Measurements from ENCODE around the gene NCK2. TPM values are rescaled to one million over a fixed set of nuclear protein-coding genes. Genes with fewer than 3 reads are reported as not detected.

Gene NCK2
- total and polyA plus RNA-seq, 2 of the 4 experiments (the other 2 are of a cell fraction), result 15.8 to 22.2 TPM

DNA sequence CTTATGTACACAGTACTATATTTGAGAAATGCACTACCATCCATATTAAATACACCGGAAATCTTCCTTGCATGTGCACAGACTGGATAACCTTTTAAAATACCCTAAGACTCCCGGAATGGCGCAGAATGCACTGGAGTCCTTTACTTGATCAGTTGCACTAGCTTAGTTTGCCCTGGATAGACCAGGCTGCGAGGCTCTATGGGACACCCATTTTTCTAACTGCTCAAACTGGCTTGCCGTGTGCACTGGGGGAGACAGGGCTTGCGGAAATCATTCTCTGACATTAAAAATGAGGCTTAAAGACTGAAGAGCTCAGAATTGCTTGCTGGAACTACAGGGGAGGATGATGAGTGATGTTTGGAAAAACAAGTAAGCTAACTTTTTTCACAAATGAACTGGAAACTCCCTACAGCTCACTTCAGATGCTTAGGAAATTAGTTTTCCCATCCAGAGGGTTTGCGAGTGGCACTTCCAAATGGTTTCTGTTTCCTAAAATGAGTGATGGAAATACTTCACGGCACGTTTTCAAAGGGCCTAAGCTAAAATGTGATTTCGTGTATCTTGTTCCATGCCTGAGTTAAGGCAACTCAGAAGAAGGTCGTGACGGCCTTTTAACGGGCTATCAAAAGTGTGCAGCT is 2.7 kb downstream of the NCK2 start:
- ATAC-seq (ENCODE audit: low read depth) (no peak), DNase-seq (peak; percentile 18)
- Histone ChIP-seq H3K79me1 (ENCODE audit: low read depth in 1 of 2, low read length in 2 of 2) (peaks cover 51 to 67% of the 10 kb centered on the region in 2 experiments), H3K56ac (ENCODE audit: extremely low read depth, insufficient read depth, low read length) (no peak overlapping the region), H2AK9ac (replicated peaks; ENCODE audit: low read depth, low read length, poor library complexity) (no peak overlapping the region), H4K91ac (ENCODE audit: insufficient read depth, low read depth, low read length) (no peak overlapping the region), H4K5ac (ENCODE audit: low read depth, low read length) (no peak overlapping the region), H3K9ac (ENCODE audit: low read depth, low read length) (no peak overlapping the region), H3K4ac (ENCODE audit: low read depth, low read length) (no peak overlapping the region), H2BK15ac (ENCODE audit: low read depth, low read length) (no peak overlapping the region), H3K4me2 (ENCODE audit: low read depth, low read length) (no peak overlapping the region), H3K14ac (replicated peaks; ENCODE audit: low read depth, low read length) (no peak overlapping the region), H3K4me3 (ENCODE audit: insufficient read depth, low read depth, low read length) (no peak overlapping the region), H3K4me1 (ENCODE audit: control insufficient read depth, insufficient read depth, low read length) (peaks cover 6% of the 10 kb centered on the region), H2AK5ac (ENCODE audit: low read depth, low read length) (no peak overlapping the region), H3K23ac (ENCODE audit: low read depth, low read length) (no peak overlapping the region), H2AFZ (replicated peaks; ENCODE audit: low read length, poor library complexity) (no peak overlapping the region), H3K9me1 (ENCODE audit: insufficient read depth, low read length) (peaks cover 22% of the 10 kb centered on the region), H3K9me3 (ENCODE audit: control insufficient read depth, insufficient read depth, low read length) (no peaks in the 10 kb centered on the region), H4K8ac (ENCODE audit: low read depth in 2 of 2, low read length in 2 of 2) (no peak overlapping the region), H3K18ac (ENCODE audit: low read depth, low read length) (no peak overlapping the region), H3K27me3 (ENCODE audit: control insufficient read depth, insufficient read depth, low read length) (no peaks in the 10 kb centered on the region), H3K27ac (ENCODE audit: insufficient read depth, low read length) (no peak overlapping the region), H3K36me3 (ENCODE audit: control insufficient read depth, insufficient read depth, low read length) (0 out of 2 replicates have a peak, but pooled peaks cover 1% of the 10 kb centered on the region), H2BK120ac (ENCODE audit: low read depth, low read length) (no peak overlapping the region), H2BK20ac (ENCODE audit: low read depth, low read length) (no peak overlapping the region), H2BK5ac (ENCODE audit: low read depth, low read length, poor library complexity, severe bottlenecking) (no peak overlapping the region), H4K20me1 (ENCODE audit: insufficient read depth, low read length) (peaks cover 66% of the 10 kb centered on the region)
- intact Hi-C loops (cut with micrococcal nuclease), result loop anchor here (5.0 to 10.0 kb wide), 5 partner anchors 120 to 403 kb away; no protein-coding TSS in a partner anchor
- CTCF ChIA-PET, result interaction anchor here (0.6 to 0.8 kb wide), 2 partner anchors 9 to 347 kb away, joined by 3 to 7 read pairs; no protein-coding TSS in a partner anchor
- WGBS, 2 experiments (ENCODE audit: extremely low coverage in 2 of 2, insufficient read length in 1 of 2), result 66% methylated on average over 8 of the region's 13 CpGs; no CpG with 5 or more reads in 1 of the 2 experiments
- dilution Hi-C loops (cut with HindIII; ENCODE audit: low sequenced_read_pairs, unreplicated experiment), result no loop called here
- in situ Hi-C loops (cut with MboI; ENCODE audit: low sequenced_read_pairs), result no loop called here
- POLR2A ChIA-PET (ENCODE audit: unreplicated experiment), result no interaction called here
- TF ChIP-seq MAZ (IDR thresholded peaks at IDR 0.05; ENCODE audit: borderline replicate concordance, low read depth, low read length) (no peak), RAD21 (IDR thresholded peaks at IDR 0.05; ENCODE audit: low read length) (no peak), NFE2L2 (IDR thresholded peaks at IDR 0.05; ENCODE audit: low read depth, low read length) (no peak), RCOR1 (IDR thresholded peaks at IDR 0.05; ENCODE audit: insufficient replicate concordance, low read length) (no peak), MXI1 (IDR thresholded peaks at IDR 0.05; ENCODE audit: borderline replicate concordance, low read depth, low read length) (no peak), CEBPB (IDR thresholded peaks at IDR 0.05; ENCODE audit: low read depth, low read length) (no peak), CTCF (conservative IDR thresholded peaks at IDR 0.05; ENCODE audit: low read depth, low read length) (no peak), POLR2A (IDR thresholded peaks at IDR 0.05; ENCODE audit: low read depth, low read length) (no peak), RFX5 (IDR thresholded peaks at IDR 0.05; ENCODE audit: low read depth, low read length) (no peak)
- TF ChIP-seq, protein P1, sequence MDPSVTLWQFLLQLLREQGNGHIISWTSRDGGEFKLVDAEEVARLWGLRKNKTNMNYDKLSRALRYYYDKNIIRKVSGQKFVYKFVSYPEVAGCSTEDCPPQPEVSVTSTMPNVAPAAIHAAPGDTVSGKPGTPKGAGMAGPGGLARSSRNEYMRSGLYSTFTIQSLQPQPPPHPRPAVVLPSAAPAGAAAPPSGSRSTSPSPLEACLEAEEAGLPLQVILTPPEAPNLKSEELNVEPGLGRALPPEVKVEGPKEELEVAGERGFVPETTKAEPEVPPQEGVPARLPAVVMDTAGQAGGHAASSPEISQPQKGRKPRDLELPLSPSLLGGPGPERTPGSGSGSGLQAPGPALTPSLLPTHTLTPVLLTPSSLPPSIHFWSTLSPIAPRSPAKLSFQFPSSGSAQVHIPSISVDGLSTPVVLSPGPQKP (IDR thresholded peaks at IDR 0.05; ENCODE audit: borderline replicate concordance, low read depth, low read length), result no peak
- no TSS peak for BruUV-seq (replicated peaks)

Data from IMR-90 (cell line).